ENCODE measurements around the gene C3orf20.

GRCh38 chr3:14773281-14773680 lies 98.3 kb downstream of the C3orf20 start:
- TF ChIP-seq, protein P1, sequence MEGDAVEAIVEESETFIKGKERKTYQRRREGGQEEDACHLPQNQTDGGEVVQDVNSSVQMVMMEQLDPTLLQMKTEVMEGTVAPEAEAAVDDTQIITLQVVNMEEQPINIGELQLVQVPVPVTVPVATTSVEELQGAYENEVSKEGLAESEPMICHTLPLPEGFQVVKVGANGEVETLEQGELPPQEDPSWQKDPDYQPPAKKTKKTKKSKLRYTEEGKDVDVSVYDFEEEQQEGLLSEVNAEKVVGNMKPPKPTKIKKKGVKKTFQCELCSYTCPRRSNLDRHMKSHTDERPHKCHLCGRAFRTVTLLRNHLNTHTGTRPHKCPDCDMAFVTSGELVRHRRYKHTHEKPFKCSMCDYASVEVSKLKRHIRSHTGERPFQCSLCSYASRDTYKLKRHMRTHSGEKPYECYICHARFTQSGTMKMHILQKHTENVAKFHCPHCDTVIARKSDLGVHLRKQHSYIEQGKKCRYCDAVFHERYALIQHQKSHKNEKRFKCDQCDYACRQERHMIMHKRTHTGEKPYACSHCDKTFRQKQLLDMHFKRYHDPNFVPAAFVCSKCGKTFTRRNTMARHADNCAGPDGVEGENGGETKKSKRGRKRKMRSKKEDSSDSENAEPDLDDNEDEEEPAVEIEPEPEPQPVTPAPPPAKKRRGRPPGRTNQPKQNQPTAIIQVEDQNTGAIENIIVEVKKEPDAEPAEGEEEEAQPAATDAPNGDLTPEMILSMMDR (IDR thresholded peaks at IDR 0.05; ENCODE audit: low read length), result no peak
- no peak for TF ChIP-seq EZH2 (IDR thresholded peaks at IDR 0.05; ENCODE audit: borderline replicate concordance, low read length)

All from OCI-LY1 (cell line).